Measurements from ENCODE around the gene MYCBPAP.

- TF ChIP-seq CTCF (conservative IDR thresholded peaks at IDR 0.05 in 1 of 2, IDR thresholded peaks at IDR 0.05 in 1 of 2; ENCODE audit: low read depth in 1 of 2, low read length in 2 of 2) (no peak), EZH2 (IDR thresholded peaks at IDR 0.05; ENCODE audit: low read length, missing control alignments) (no peak)
These were observed 33.7 kb upstream of the MYCBPAP start for GRCh38 chr17:50474523-50474922.
